Spinal cord (tissue), 10 donors: ENCODE measurements around the gene KRT26. TPM values are rescaled to one million over a fixed set of nuclear protein-coding genes. Genes with fewer than 3 reads are reported as not detected.

Experiments
- DNase-seq, 6 donors: peaks; one replicate each; pipeline versions ENCODE4 v3.0.0 to v3.0.0-alpha.2; 2013 to 2015; ENCODE audit warnings: low spot score in 6 of 6, low read depth in 4 of 6
- H3K27ac ChIP-seq: one replicate; pipeline ENCODE4 v1.5.1; 2013; ENCODE audit warnings: low read depth, low read length, control low read depth
- H3K27me3 ChIP-seq: one replicate; pipeline ENCODE4 v1.6.1; 2013; ENCODE audit warnings: low read length; ENCODE audit not compliant: control insufficient read depth, insufficient read depth
- H3K36me3 ChIP-seq: one replicate; pipeline ENCODE4 v1.6.1; 2013; ENCODE audit warnings: low read length; ENCODE audit not compliant: control insufficient read depth, insufficient read depth
- H3K4me1 ChIP-seq: one replicate; pipeline ENCODE4 v1.6.1; 2013; ENCODE audit warnings: low read length; ENCODE audit not compliant: control insufficient read depth, insufficient read depth
- H3K4me3 ChIP-seq: one replicate; pipeline ENCODE4 v1.5.1; 2013; ENCODE audit warnings: low read depth, low read length, control low read depth
- H3K9me3 ChIP-seq: one replicate; pipeline ENCODE4 v1.6.1; 2013; ENCODE audit warnings: low read length; ENCODE audit not compliant: control insufficient read depth, insufficient read depth
- WGBS: methylation state at CpG from one replicate; pipeline ENCODE4 v1.1.5; 2013; ENCODE audit warnings: missing lambda C conversion rate; ENCODE audit not compliant: insufficient coverage; 5-methylcytosine and 5-hydroxymethylcytosine counted together
- long read RNA-seq, 4 donors: transcript quantifications; one replicate each; lab custom pipeline, GENCODE V29; 2026
- polyA plus RNA-seq, 2 donors: library from polyadenylated mRNA; unstranded; fragments of 120-200 nt; gene quantifications; one replicate each; pipeline ENCODE4 v1.2.1, GENCODE V29; 2013; ENCODE audit not compliant: insufficient read length in 2 of 2
- total RNA-seq, 2 donors: library from RNA; depleted of rRNA in 1 of 2; stranded (reverse); fragments of 120-200 nt in 1 of 2; fragments of >200 nt in 1 of 2; gene quantifications; one replicate each; pipeline versions ENCODE4 v1.2.3 to v1.2.4, GENCODE V29; 2013 to 2014
- donor health status: healthy.

Gene KRT26
- not detected for total RNA-seq
- polyA plus RNA-seq, result not detected
- long read RNA-seq, donor 1, result 0 reads
- long read RNA-seq, donor 2, result 0 reads
- long read RNA-seq, donor 3, result 0 reads
- long read RNA-seq, donor 4, result 0 reads

DNA sequence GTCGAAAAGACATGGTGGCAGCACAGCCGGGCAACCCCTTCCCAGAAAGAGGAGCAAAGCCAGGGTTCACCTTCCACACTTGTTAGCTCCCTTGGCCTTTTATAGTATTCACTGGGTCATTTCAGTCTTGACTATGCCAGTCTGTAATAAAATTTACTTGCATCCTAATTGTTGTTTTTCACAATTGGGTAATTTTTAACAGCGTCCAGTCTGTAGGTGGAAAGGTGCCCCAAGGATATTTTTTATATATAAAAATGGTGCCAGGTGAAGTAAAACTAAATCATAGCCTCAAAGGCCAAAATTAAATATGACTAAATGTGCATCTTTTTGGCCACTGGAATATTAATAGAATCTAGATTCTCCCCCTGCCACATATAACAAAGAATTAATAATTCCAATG, at the start of gene KRT26:
Gene KRT26, minus strand, starts transcription at position 101 of the 400 bp plus-strand sequence. Its CDS starts 88 bp downstream, at position 13.
- peaks cover 2% of the 10 kb centered on the region for H3K27me3 ChIP-seq
- no peaks in the 10 kb centered on the region for H3K4me1 ChIP-seq
- no peaks in the 10 kb centered on the region for H3K9me3 ChIP-seq
- no peak for DNase-seq
- H3K4me3 ChIP-seq, result no peak within 1 kb of the TSS
- 90% methylated on average over 2 of the region's 3 CpGs for WGBS
- no peak within 1 kb of the TSS for H3K27ac ChIP-seq
- H3K36me3 ChIP-seq, result no peaks in the 10 kb centered on the region

GRCh38 chr17:40821536-40821935, 49.5 kb upstream of the KRT26 start:
- no peaks in the 10 kb centered on the region for H3K27me3 ChIP-seq
- no peaks in the 10 kb centered on the region for H3K9me3 ChIP-seq
- DNase-seq, result no peak
- H3K4me1 ChIP-seq, result no peaks in the 10 kb centered on the region
- no peak overlapping the region for H3K27ac ChIP-seq
- H3K36me3 ChIP-seq, result peaks cover 6% of the 10 kb centered on the region
- no peak overlapping the region for H3K4me3 ChIP-seq

DNA sequence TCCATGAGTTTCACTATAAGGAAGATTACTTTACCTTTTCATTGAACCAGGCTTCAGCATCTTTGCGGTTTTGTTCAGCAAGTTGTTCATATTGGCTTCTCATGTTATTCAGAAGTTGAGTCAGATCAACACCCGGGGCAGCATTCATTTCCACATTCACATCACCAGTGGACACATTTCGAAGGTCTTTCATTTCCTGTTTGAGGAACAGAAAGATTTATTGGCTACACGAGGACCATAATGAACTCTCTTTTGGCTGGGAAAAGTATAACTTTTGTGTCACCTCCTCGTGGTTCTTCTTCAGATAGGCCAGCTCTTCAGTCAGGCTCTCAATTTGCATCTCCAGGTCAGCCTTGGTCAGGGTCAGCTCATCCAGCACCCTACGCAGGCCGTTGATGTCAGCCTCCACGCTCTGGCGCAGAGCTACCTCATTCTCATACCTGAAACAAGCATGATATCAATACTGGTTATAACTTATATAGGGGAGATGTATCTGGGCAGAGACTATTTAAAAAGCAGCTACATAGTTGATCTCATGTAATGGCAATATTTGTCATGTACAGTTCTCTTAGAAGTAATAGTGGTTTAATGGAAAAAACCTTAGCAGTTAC, 48.3 kb upstream of the KRT26 start:
- no peak for DNase-seq
- 72% methylated on average over 2 of the region's 9 CpGs for WGBS
- Histone ChIP-seq H3K4me3 (no peak overlapping the region), H3K27ac (no peak overlapping the region), H3K36me3 (peaks cover 6% of the 10 kb centered on the region), H3K27me3 (no peaks in the 10 kb centered on the region), H3K9me3 (no peaks in the 10 kb centered on the region), H3K4me1 (no peaks in the 10 kb centered on the region)

DNA sequence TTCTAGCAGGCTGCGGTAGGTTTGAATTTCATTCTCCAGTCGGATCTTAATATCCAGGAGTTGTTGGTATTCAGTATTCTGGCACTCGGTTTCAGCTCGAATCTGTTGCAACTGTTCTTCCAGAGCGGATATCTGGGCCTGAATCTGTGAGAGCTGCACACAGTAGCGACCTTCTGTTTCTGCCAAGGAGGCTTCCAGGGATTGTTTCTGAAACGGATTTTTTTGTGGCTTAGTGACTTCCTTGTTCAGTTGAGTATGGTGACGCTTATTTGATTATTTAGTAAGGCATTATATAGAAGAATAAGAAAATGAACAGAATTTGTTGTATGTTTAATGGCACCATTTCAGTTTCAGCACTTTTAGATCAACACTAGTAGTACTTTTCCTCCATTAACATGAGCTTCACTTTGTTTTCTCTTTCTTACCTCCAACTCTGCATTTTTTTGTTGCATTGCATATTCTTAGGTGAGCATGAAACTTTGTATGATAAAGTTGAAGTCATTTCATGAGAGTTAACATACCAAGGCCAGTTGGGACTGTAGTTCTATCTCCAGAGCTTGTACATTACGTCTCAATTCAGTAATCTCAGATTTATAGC, 47.6 kb upstream of the KRT26 start:
- peaks cover 6% of the 10 kb centered on the region for H3K36me3 ChIP-seq
- peak overlapping the region; percentile 87 for H3K27ac ChIP-seq
- H3K27me3 ChIP-seq, result no peaks in the 10 kb centered on the region
- 34% methylated on average over 6 of the region's 9 CpGs for WGBS
- H3K9me3 ChIP-seq, result no peaks in the 10 kb centered on the region
- H3K4me3 ChIP-seq, result peak overlapping the region; percentile 71
- peak in 2 of 6 donors; percentile 18 to 40 for DNase-seq
- no peaks in the 10 kb centered on the region for H3K4me1 ChIP-seq

DNA sequence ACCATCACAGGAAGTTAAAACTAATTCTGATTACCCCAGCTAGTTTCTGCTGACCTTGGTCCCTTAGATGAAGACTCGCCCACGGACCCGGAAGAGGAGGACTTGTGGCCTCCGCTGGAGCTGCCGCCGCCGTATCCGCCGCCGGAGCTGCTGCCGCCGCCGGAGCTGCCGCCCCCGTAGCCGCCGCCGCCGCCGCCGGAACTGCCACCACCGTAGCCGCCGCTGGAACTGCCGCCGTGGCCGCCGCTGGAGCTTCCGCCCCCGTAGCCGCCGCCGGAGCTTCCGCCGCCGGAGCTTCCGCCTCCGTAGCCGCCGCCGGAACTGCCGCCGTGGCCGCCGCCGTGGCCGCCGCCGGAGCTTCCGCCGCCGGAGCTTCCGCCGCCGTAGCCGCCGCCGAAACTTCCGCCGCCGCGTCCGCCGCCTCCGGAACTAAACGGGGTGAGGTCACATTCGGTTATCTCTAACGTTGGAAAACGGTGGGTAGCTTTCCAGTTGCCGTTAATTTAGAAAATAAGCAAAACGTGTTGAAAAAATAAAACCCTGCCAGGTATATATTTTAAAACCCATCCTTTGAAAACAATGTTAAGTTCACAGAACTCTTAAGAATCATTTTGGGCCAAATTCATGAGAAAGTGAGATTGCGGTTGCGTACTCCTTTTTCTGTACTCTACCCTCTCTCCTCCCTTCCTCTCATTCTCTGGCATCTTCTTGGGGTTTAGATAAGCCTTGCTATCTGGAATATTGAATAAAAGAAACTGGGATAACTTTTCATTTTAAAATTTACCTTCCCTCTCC, 46.9 kb upstream of the KRT26 start:
- Histone ChIP-seq H3K9me3 (no peaks in the 10 kb centered on the region), H3K36me3 (peaks cover 6% of the 10 kb centered on the region), H3K27ac (peak overlapping the region; percentile 87), H3K27me3 (no peaks in the 10 kb centered on the region), H3K4me3 (peak overlapping the region; percentile 75), H3K4me1 (no peaks in the 10 kb centered on the region)
- DNase-seq, result peak in 5 of 6 donors; percentile 64 to 93 (median 73)
- 0% methylated on average over 66 of the region's 73 CpGs for WGBS

GRCh38 chr17:40818343-40818732, 46.3 kb upstream of the KRT26 start:
- whole genome bisulfite sequencing, result 0% methylated on average over 1 of the region's 7 CpGs
- DNase-seq, result no peak
- H3K27ac ChIP-seq, result peak overlapping the region; percentile 64
- no peaks in the 10 kb centered on the region for H3K9me3 ChIP-seq
- H3K4me3 ChIP-seq, result peak overlapping the region; percentile 75
- no peaks in the 10 kb centered on the region for H3K27me3 ChIP-seq
- no peaks in the 10 kb centered on the region for H3K4me1 ChIP-seq
- H3K36me3 ChIP-seq, result peaks cover 6% of the 10 kb centered on the region

DNA sequence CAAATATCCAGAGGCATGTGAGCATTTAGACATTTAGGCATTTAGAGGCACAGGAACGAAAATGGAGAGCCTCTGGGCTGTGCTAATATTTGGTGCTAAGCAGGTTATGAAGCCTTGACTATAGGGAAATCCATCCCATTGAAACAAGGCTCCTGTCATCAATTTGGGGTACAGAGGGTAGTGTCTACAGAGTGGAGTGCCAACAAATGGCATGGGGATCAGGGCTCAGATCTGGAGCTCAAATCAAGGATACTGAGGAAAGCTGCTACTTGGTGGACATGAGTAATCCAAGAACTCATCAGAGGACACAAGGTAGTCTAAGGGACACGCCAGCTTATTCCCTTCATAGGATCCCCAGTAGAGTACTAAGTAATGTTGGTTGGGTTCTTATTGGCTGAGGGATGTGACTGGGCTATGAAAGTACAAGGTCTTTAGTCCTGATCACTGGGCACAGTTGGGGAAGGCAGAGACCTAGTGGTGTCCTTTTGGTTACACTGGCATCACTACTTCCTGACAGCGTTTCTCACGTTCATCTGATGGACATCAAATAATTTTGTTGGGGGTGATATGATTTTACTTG, 45.2 kb upstream of the KRT26 start:
- Histone ChIP-seq H3K9me3 (no peaks in the 10 kb centered on the region), H3K4me1 (no peaks in the 10 kb centered on the region), H3K27me3 (no peaks in the 10 kb centered on the region), H3K27ac (no peak overlapping the region), H3K36me3 (peaks cover 3% of the 10 kb centered on the region), H3K4me3 (no peak overlapping the region)
- no peak for DNase-seq
- WGBS, result 100% methylated on average over 2 of the region's 4 CpGs

GRCh38 chr17:40816569-40816968, 44.6 kb upstream of the KRT26 start:
- Histone ChIP-seq H3K4me1 (no peaks in the 10 kb centered on the region), H3K27ac (no peak overlapping the region), H3K4me3 (no peak overlapping the region), H3K36me3 (no peaks in the 10 kb centered on the region), H3K27me3 (no peaks in the 10 kb centered on the region), H3K9me3 (no peaks in the 10 kb centered on the region)
- WGBS, result no CpG with 5 or more reads among the region's 3 CpGs
- DNase-seq, result no peak

DNA sequence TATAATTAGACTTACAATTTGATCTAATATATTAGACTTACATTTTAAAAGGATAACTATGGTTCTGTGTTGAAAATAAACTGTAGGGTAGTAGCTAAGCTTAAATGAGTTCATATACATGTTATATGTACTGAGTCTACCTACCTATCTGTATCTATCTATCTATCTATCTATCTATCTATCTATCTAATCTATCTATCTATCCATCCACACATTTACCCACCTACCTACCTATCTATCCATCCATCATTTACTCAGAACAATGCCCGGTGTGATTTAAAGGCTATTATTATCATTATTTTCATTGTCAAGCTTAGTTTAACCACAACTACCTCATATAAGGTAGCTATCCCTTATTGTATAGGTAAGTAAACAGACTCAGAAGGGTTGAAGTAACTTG, 43.4 kb upstream of the KRT26 start:
- no peaks in the 10 kb centered on the region for H3K9me3 ChIP-seq
- peaks cover 3% of the 10 kb centered on the region for H3K27me3 ChIP-seq
- WGBS, result no CpG with 5 or more reads among the region's 1 CpG
- H3K36me3 ChIP-seq, result no peaks in the 10 kb centered on the region
- H3K4me1 ChIP-seq, result no peaks in the 10 kb centered on the region
- H3K27ac ChIP-seq, result no peak overlapping the region
- no peak overlapping the region for H3K4me3 ChIP-seq
- DNase-seq, result no peak
